Stomach (tissue), 4 donors: ENCODE measurements around the gene PTPRK.

Experiments used
- CTCF ChIP-seq, 7 experiments: fragments of 450-650 bp in 4 of 7; fragments of 200-600 bp in 3 of 7; sonication (generic) in 3 of 7; IDR thresholded peaks; one replicate each; pipeline ENCODE4 v1.5.1; 2016 to 2019; ENCODE audit warnings: antibody characterized with exemption in 7 of 7, control low read depth in 2 of 7, mild to moderate bottlenecking in 1 of 7
- POLR2A ChIP-seq, 4 donors: fragments of 450-650 bp; IDR thresholded peaks; one replicate each; pipeline ENCODE4 v1.6.1; 2016; ENCODE audit warnings: antibody characterized with exemption in 4 of 4, control low read depth in 2 of 4, mild to moderate bottlenecking in 1 of 4, moderate library complexity in 1 of 4
- POLR2AphosphoS5 ChIP-seq, 3 donors: sonication (generic); formaldehyde crosslinking; IDR thresholded peaks; one replicate each; pipeline ENCODE4 v1.6.1; 2016; ENCODE audit warnings: antibody characterized with exemption in 3 of 3

GRCh38 chr6:127951172-127951917 lies 569.1 kb downstream of the PTPRK start:
- TF ChIP-seq POLR2AphosphoS5 (IDR thresholded peaks at IDR 0.05): no peak
- TF ChIP-seq CTCF (IDR thresholded peaks at IDR 0.05): no peak
- TF ChIP-seq POLR2A (IDR thresholded peaks at IDR 0.05): no peak
